ENCODE results near the gene CUL5.

Gene CUL5

DNA sequence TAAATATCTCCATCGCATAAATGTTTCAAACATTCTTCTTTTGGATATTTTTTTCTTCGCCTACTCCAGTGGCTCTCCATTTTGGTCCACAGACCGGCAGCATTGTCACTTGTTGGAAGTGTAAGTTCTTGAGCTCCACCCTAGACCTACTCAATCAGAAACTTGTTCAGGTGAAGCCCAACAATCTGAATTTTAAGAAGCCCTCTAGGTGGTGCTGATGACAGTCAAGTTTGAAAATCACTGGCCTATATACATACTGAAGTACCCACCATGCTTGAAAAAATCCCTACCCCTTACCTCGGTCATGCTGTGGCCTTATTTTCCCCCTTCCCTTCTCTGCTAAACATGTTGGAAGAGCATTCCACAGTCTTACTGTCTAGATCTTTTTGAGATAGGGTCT lies 102.4 kb downstream of the CUL5 start:
- H3K4me3 ChIP-seq (ENCODE audit: low read depth, low read length), result no peak overlapping the region
- TF ChIP-seq TCF7L2 (IDR thresholded peaks at IDR 0.05; ENCODE audit: borderline replicate concordance, low read depth, low read length) (no peak), KLF8 (tag by site-specific recombination; IDR thresholded peaks at IDR 0.05) (no peak), ZNF658 (tag by site-specific recombination; IDR thresholded peaks at IDR 0.05) (no peak), ZNF514 (tag by site-specific recombination; IDR thresholded peaks at IDR 0.05) (no peak), ZNF175 (tag by site-specific recombination; IDR thresholded peaks at IDR 0.05) (no peak), ZNF596 (tag by site-specific recombination; IDR thresholded peaks at IDR 0.05) (no peak), OVOL3 (tag by site-specific recombination; IDR thresholded peaks at IDR 0.05) (no peak), ZNF274 (IDR thresholded peaks at IDR 0.05; ENCODE audit: low read length) (no peak), ZNF274 (tag by site-specific recombination; IDR thresholded peaks at IDR 0.05; ENCODE audit: borderline replicate concordance) (no peak), WT1 (tag by site-specific recombination; IDR thresholded peaks at IDR 0.05) (no peak), ZNF391 (tag by site-specific recombination; IDR thresholded peaks at IDR 0.05; ENCODE audit: borderline replicate concordance, low read depth) (no peak), ZNF404 (tag by site-specific recombination; IDR thresholded peaks at IDR 0.05) (no peak), ZNF133 (tag by site-specific recombination; IDR thresholded peaks at IDR 0.05) (no peak), ZBTB20 (tag by site-specific recombination; IDR thresholded peaks at IDR 0.05) (no peak), GLIS2 (tag by site-specific recombination; IDR thresholded peaks at IDR 0.05) (no peak), ZNF768 (tag by site-specific recombination; IDR thresholded peaks at IDR 0.05) (no peak), ZNF174 (tag by site-specific recombination; IDR thresholded peaks at IDR 0.05) (no peak), ZNF530 (tag by site-specific recombination; IDR thresholded peaks at IDR 0.05; ENCODE audit: low read depth) (no peak), ZNF221 (tag by site-specific recombination; IDR thresholded peaks at IDR 0.05; ENCODE audit: borderline replicate concordance) (no peak)
- TF ChIP-seq, protein P1, sequence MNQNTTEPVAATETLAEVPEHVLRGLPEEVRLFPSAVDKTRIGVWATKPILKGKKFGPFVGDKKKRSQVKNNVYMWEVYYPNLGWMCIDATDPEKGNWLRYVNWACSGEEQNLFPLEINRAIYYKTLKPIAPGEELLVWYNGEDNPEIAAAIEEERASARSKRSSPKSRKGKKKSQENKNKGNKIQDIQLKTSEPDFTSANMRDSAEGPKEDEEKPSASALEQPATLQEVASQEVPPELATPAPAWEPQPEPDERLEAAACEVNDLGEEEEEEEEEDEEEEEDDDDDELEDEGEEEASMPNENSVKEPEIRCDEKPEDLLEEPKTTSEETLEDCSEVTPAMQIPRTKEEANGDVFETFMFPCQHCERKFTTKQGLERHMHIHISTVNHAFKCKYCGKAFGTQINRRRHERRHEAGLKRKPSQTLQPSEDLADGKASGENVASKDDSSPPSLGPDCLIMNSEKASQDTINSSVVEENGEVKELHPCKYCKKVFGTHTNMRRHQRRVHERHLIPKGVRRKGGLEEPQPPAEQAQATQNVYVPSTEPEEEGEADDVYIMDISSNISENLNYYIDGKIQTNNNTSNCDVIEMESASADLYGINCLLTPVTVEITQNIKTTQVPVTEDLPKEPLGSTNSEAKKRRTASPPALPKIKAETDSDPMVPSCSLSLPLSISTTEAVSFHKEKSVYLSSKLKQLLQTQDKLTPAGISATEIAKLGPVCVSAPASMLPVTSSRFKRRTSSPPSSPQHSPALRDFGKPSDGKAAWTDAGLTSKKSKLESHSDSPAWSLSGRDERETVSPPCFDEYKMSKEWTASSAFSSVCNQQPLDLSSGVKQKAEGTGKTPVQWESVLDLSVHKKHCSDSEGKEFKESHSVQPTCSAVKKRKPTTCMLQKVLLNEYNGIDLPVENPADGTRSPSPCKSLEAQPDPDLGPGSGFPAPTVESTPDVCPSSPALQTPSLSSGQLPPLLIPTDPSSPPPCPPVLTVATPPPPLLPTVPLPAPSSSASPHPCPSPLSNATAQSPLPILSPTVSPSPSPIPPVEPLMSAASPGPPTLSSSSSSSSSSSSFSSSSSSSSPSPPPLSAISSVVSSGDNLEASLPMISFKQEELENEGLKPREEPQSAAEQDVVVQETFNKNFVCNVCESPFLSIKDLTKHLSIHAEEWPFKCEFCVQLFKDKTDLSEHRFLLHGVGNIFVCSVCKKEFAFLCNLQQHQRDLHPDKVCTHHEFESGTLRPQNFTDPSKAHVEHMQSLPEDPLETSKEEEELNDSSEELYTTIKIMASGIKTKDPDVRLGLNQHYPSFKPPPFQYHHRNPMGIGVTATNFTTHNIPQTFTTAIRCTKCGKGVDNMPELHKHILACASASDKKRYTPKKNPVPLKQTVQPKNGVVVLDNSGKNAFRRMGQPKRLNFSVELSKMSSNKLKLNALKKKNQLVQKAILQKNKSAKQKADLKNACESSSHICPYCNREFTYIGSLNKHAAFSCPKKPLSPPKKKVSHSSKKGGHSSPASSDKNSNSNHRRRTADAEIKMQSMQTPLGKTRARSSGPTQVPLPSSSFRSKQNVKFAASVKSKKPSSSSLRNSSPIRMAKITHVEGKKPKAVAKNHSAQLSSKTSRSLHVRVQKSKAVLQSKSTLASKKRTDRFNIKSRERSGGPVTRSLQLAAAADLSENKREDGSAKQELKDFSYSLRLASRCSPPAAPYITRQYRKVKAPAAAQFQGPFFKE (tag by site-specific recombination; IDR thresholded peaks at IDR 0.05; ENCODE audit: borderline replicate concordance), result no peak
- TF ChIP-seq, protein P2, sequence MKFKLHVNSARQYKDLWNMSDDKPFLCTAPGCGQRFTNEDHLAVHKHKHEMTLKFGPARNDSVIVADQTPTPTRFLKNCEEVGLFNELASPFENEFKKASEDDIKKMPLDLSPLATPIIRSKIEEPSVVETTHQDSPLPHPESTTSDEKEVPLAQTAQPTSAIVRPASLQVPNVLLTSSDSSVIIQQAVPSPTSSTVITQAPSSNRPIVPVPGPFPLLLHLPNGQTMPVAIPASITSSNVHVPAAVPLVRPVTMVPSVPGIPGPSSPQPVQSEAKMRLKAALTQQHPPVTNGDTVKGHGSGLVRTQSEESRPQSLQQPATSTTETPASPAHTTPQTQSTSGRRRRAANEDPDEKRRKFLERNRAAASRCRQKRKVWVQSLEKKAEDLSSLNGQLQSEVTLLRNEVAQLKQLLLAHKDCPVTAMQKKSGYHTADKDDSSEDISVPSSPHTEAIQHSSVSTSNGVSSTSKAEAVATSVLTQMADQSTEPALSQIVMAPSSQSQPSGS (tag by site-specific recombination; IDR thresholded peaks at IDR 0.05; ENCODE audit: low read depth), result no peak
- CTCF ChIA-PET, result interaction anchor here (0.6 kb wide), 1 partner anchor 576 kb away, joined by 3 read pairs; no protein-coding TSS in a partner anchor
- H3K4me1 ChIP-seq (ENCODE audit: control insufficient read depth, insufficient read depth, low read length), result no peaks in the 10 kb centered on the region
- peaks cover 0 to 10% of the 10 kb centered on the region in 2 experiments; a peak in 1 of 3 replicates for H3K36me3 ChIP-seq (ENCODE audit: control insufficient read depth in 2 of 2, insufficient read depth in 1 of 2, low read length in 2 of 2)
- POLR2A ChIA-PET, result no interaction called here
- no peaks in the 10 kb centered on the region for H3K9me3 ChIP-seq (ENCODE audit: control insufficient read depth, insufficient read depth, low read depth, low read length)
- no peak overlapping the region for H3K27ac ChIP-seq (ENCODE audit: extremely low read depth, low read depth, low read length)

All from HEK293 (cell line).